Heart right ventricle (tissue), 16 donors: ENCODE data around the gene PALM2AKAP2. TPM values are rescaled to one million over a fixed set of nuclear protein-coding genes. Genes with fewer than 3 reads are reported as not detected.

ENCODE experiments used
- ATAC-seq, 8 donors: fragments of 200-7000 bp; cut with Tn5 transposase; one replicate each; pipeline ENCODE4 v1.9.1; 2020; ENCODE audit warnings: mild to moderate bottlenecking in 8 of 8, moderate library complexity in 8 of 8, moderate number of reproducible peaks in 1 of 8
- DNase-seq, 2 donors: peaks; one replicate each; pipeline ENCODE4 v3.0.0-alpha.2; 2020
- H3K27ac ChIP-seq, 10 donors: fragments of 200-600 bp; sonication (generic) in 2 of 10; one replicate each; pipeline versions ENCODE4 v1.5.0 to v1.8.0; 2020 to 2022; ENCODE audit warnings: mild to moderate bottlenecking in 3 of 10
- H3K27me3 ChIP-seq, 7 donors: fragments of 200-600 bp; one replicate each; pipeline ENCODE4 v1.8.0; 2021 to 2022; ENCODE audit warnings: mild to moderate bottlenecking in 2 of 7
- H3K36me3 ChIP-seq, 9 donors: fragments of 200-600 bp; sonication (generic) in 1 of 9; one replicate each; pipeline versions ENCODE4 v1.5.0 to v1.8.0; 2020 to 2022; ENCODE audit warnings: mild to moderate bottlenecking in 2 of 9
- H3K4me1 ChIP-seq, 9 donors: fragments of 200-600 bp; sonication (generic) in 1 of 9; one replicate each; pipeline versions ENCODE4 v1.5.0 to v1.8.0; 2020 to 2022; ENCODE audit warnings: mild to moderate bottlenecking in 4 of 9
- H3K4me3 ChIP-seq, 10 donors: fragments of 200-600 bp; sonication (generic) in 2 of 10; one replicate each; pipeline versions ENCODE4 v1.5.0 to v1.8.0; 2020 to 2022; ENCODE audit warnings: mild to moderate bottlenecking in 7 of 10, moderate library complexity in 2 of 10
- H3K9me3 ChIP-seq, 11 donors: fragments of 200-600 bp in 10 of 11; sonication (generic) in 2 of 11; one replicate each; pipeline versions ENCODE4 v1.5.0 to v1.8.0; 2013 to 2022; ENCODE audit warnings: mild to moderate bottlenecking in 2 of 11, control low read depth in 1 of 11, moderate library complexity in 1 of 11
- CTCF ChIP-seq, 9 donors: fragments of 200-600 bp; sonication (generic) in 2 of 9; IDR thresholded peaks; one replicate each; pipeline versions ENCODE4 v1.5.0 to v1.8.0; 2021 to 2022; ENCODE audit warnings: antibody characterized with exemption in 9 of 9, mild to moderate bottlenecking in 5 of 9, moderate library complexity in 1 of 9
- WGBS, 2 donors: extraction: QIAGEN DNeasy Blood & Tissue Kit; methylation state at CpG; one replicate each; pipeline ENCODE4 v1.1.7; 2013; ENCODE audit warnings: inconsistent platforms in 1 of 2; 5-methylcytosine and 5-hydroxymethylcytosine counted together
- intact Hi-C, 10 donors: fragments of 100-400 bp; cut with DNase I; formaldehyde crosslinking; loops; one replicate each; pipeline versions ENCODE4 v1.11.1 to v1.14.2; 2022
- polyA plus RNA-seq, 2 donors: library from polyadenylated mRNA; stranded (reverse); fragments of 200-250 nt; gene quantifications; one replicate each; pipeline ENCODE4 v1.2.3, GENCODE V29; 2013
- total RNA-seq, 10 donors: library from RNA; stranded (reverse); fragmentation: NEBNext Ultra II Directional in 3 of 10; extraction: Animal tissue kit (Norgen Biotek cat#: 25700) in 3 of 10; gene quantifications; one replicate each; pipeline versions ENCODE4 v1.2.1 to v1.2.4, GENCODE V29; 2021 to 2023
- donor health status: Arrhythmogenic right ventricular cardiomyopathy.
- donor health status: ischemic (EF 13 %, LVEDD 7.1; RV severe dilation, severe dysfunction).
- donor health status: healthy with polysubstance abuse.
- donor health status: DM: no; HTN: yes; CAD: no.
- donor health status: DM: no; HTN: no; CAD: no.
- donor health status: ischemic (EF 25% LVEDD 6.9; RV normal size, moderate dysfunction).
- donor health status: ischemic (EF 25% LVEDD 5.7; RV mildly dilated, moderate dysfunction).
- donor health status: healthy.
- donor health status: DM: yes; HTN: yes; CAD: no.
- donor health status: Ischemic cardiomyopathy.
- donor health status: ischemic (EF 35%, LVEDD 5.7; RV mildly dilated, moderate dysfunction).
- donor health status: nonischemic (EF 11% LVEDD 7.7; RV severe dilation, severe dysfunction).
- donor health status: DM: yes; HTN: yes; CAD: no.
- donor health status: PGD.
- donor health status: ischemic (EF 29% LVEDD 5.4; RV normal size, mild dysfunction).
- donor health status: nonischemic (EF 23%, LVEDD 6.1; RV moderate dilation, normal function).

Gene PALM2AKAP2
- total and polyA plus RNA-seq, 12 donors: 3.1 to 111 (median 93.6) TPM

- no peaks in the 10 kb centered on the region for H3K27me3 ChIP-seq
- no peaks in the 10 kb centered on the region for H3K9me3 ChIP-seq
- H3K36me3 ChIP-seq: no peaks in the 10 kb centered on the region
- ATAC-seq (no peak), DNase-seq (no peak)
- intact Hi-C loops: no loop called here
- WGBS, 2 donors: 73 to 83% methylated on average over 2 of the region's 2 CpGs
- no peak for TF ChIP-seq CTCF (IDR thresholded peaks at IDR 0.05)
- H3K27ac ChIP-seq: no peak overlapping the region
- H3K4me1 ChIP-seq: peaks cover 0 to 42% (median 12%) of the 10 kb centered on the region in 9 donors
- H3K4me3 ChIP-seq: no peak overlapping the region
Observed at GRCh38 chr9:109743696-109744095, 36.3 kb upstream of the PALM2AKAP2 start.

- 4 to 11% methylated on average over 11 of the region's 11 CpGs for WGBS, 2 donors
Observed at GRCh38 chr9:109745335-109746283, 34.4 kb upstream of the PALM2AKAP2 start.

GRCh38 chr9:109751253-109751652, 28.7 kb upstream of the PALM2AKAP2 start:
- 51 to 58% methylated on average over 7 of the region's 7 CpGs for WGBS, 2 donors

More at GRCh38 chr9:109745335-109746283, 34.4 kb upstream of the PALM2AKAP2 start:
- no peak for TF ChIP-seq CTCF (IDR thresholded peaks at IDR 0.05)
- DNase-seq (peak; percentile 59 to 66), ATAC-seq (peak; percentile 84 to 97 (median 93))
- H3K27me3 ChIP-seq: no peaks in the 10 kb centered on the region
- intact Hi-C loops: no loop called here
- H3K4me3 ChIP-seq: peak overlapping the region in 2 of 10 donors; percentile 9 to 24
- no peaks in the 10 kb centered on the region for H3K36me3 ChIP-seq
- no peaks in the 10 kb centered on the region for H3K9me3 ChIP-seq
- H3K27ac ChIP-seq: peak overlapping the region; percentile 42 to 85 (median 78)
- H3K4me1 ChIP-seq: peaks cover 0 to 42% (median 12%) of the 10 kb centered on the region in 9 donors

GRCh38 chr9:109753308-109753707, 26.7 kb upstream of the PALM2AKAP2 start:
- Histone ChIP-seq H3K36me3 (no peaks in the 10 kb centered on the region), H3K27me3 (no peaks in the 10 kb centered on the region), H3K9me3 (no peaks in the 10 kb centered on the region), H3K4me1 (no peaks in the 10 kb centered on the region), H3K4me3 (no peak overlapping the region), H3K27ac (no peak overlapping the region)
- ATAC-seq (no peak), DNase-seq (no peak)
- WGBS, 2 donors: 79 to 90% methylated on average over 5 of the region's 5 CpGs
- TF ChIP-seq CTCF (IDR thresholded peaks at IDR 0.05): no peak
- intact Hi-C loops: no loop called here

More at GRCh38 chr9:109751253-109751652, 28.7 kb upstream of the PALM2AKAP2 start:
- no peak overlapping the region for H3K27ac ChIP-seq
- no peaks in the 10 kb centered on the region for H3K27me3 ChIP-seq
- peaks cover 0 to 8% (median 2%) of the 10 kb centered on the region in 9 donors for H3K4me1 ChIP-seq
- TF ChIP-seq CTCF (IDR thresholded peaks at IDR 0.05): no peak
- no peaks in the 10 kb centered on the region for H3K9me3 ChIP-seq
- no peak for ATAC-seq
- no peaks in the 10 kb centered on the region for H3K36me3 ChIP-seq
- no peak overlapping the region for H3K4me3 ChIP-seq
- no peak for DNase-seq
- intact Hi-C loops: no loop called here
